ENCODE measurements around the gene COG5.

COG5 gene

GRCh38 chr7:107526672-107527071 is 37.0 kb downstream of the COG5 start (continued):
- TF ChIP-seq CSRNP3 (CRISPR knock-in tag; IDR thresholded peaks at IDR 0.05) (no peak), PPARA (CRISPR knock-in tag; IDR thresholded peaks at IDR 0.05; ENCODE audit: borderline replicate concordance) (no peak), ISL1 (CRISPR knock-in tag; IDR thresholded peaks at IDR 0.05) (no peak)

GRCh38 chr7:107506674-107507339 is 56.9 kb downstream of the COG5 start:
- ATAC-seq: no peak
- no peak for TF ChIP-seq PATZ1 (CRISPR knock-in tag; IDR thresholded peaks at IDR 0.05; ENCODE audit: borderline replicate concordance)
- TF ChIP-seq ZFP30 (CRISPR knock-in tag; IDR thresholded peaks at IDR 0.05): no peak
- no peak for TF ChIP-seq TCF4 (CRISPR knock-in tag; IDR thresholded peaks at IDR 0.05; ENCODE audit: borderline replicate concordance)

GRCh38 chr7:107505997-107506673 is 57.6 kb downstream of the COG5 start:
- no peak for TF ChIP-seq ZNF565 (CRISPR knock-in tag; conservative IDR thresholded peaks at IDR 0.05; ENCODE audit: low read depth)
- no peak for TF ChIP-seq RARB (CRISPR knock-in tag; IDR thresholded peaks at IDR 0.05)
- no peak for TF ChIP-seq SNAI2 (CRISPR knock-in tag; IDR thresholded peaks at IDR 0.05)
- TF ChIP-seq OSR1 (CRISPR knock-in tag; IDR thresholded peaks at IDR 0.05): no peak
- TF ChIP-seq PATZ1 (CRISPR knock-in tag; IDR thresholded peaks at IDR 0.05; ENCODE audit: borderline replicate concordance): no peak
- no peak for TF ChIP-seq ESRRG (CRISPR knock-in tag; IDR thresholded peaks at IDR 0.05)
- no peak for TF ChIP-seq CSDC2 (CRISPR knock-in tag; IDR thresholded peaks at IDR 0.05)
- no peak for TF ChIP-seq PPARA (CRISPR knock-in tag; IDR thresholded peaks at IDR 0.05; ENCODE audit: borderline replicate concordance)
- TF ChIP-seq TCF4 (CRISPR knock-in tag; IDR thresholded peaks at IDR 0.05; ENCODE audit: borderline replicate concordance): no peak
- TF ChIP-seq ZFP30 (CRISPR knock-in tag; IDR thresholded peaks at IDR 0.05): no peak
- no peak for TF ChIP-seq TSHZ2 (CRISPR knock-in tag; IDR thresholded peaks at IDR 0.05)
- TF ChIP-seq ZNF8 (CRISPR knock-in tag; IDR thresholded peaks at IDR 0.05): no peak
- TF ChIP-seq ZC3H10 (CRISPR knock-in tag; IDR thresholded peaks at IDR 0.05): no peak
- TF ChIP-seq CREB5 (CRISPR knock-in tag; IDR thresholded peaks at IDR 0.05; ENCODE audit: low read depth): no peak
- no peak for TF ChIP-seq ZFP3 (CRISPR knock-in tag; IDR thresholded peaks at IDR 0.05)
- TF ChIP-seq GLIS3 (CRISPR knock-in tag; IDR thresholded peaks at IDR 0.05): no peak
- TF ChIP-seq ZNF70 (CRISPR knock-in tag; IDR thresholded peaks at IDR 0.05): no peak
- TF ChIP-seq ISL1 (CRISPR knock-in tag; IDR thresholded peaks at IDR 0.05): no peak
- no peak for TF ChIP-seq TOX (CRISPR knock-in tag; IDR thresholded peaks at IDR 0.05; ENCODE audit: borderline replicate concordance)
- TF ChIP-seq ARNTL (CRISPR knock-in tag; IDR thresholded peaks at IDR 0.05; ENCODE audit: borderline replicate concordance, low read depth): no peak
- ATAC-seq: no peak
